Upper lobe of left lung (tissue), 6 donors: Measurements from ENCODE around the gene ADAMTS2. TPM values are rescaled to one million over a fixed set of nuclear protein-coding genes. Genes with fewer than 3 reads are reported as not detected.

Experiments
- ATAC-seq, 2 donors: fragments of 200-7000 bp; cut with Tn5 transposase; one replicate each; pipeline ENCODE4 v1.9.1; 2022; ENCODE audit warnings: mild to moderate bottlenecking in 2 of 2, moderate library complexity in 2 of 2; ENCODE audit not compliant: low FRiP score in 2 of 2
- DNase-seq, 2 donors: peaks; one replicate each; pipeline ENCODE4 v3.0.0-alpha.2; 2019 to 2020
- H3K27ac ChIP-seq, 4 donors: fragments of 200-600 bp; sonication (generic); one replicate each; pipeline ENCODE4 v1.5.1; 2016 to 2019
- H3K27me3 ChIP-seq, 4 donors: fragments of 200-600 bp; sonication (generic); one replicate each; pipeline ENCODE4 v1.5.1; 2017 to 2019
- H3K36me3 ChIP-seq, 4 donors: fragments of 200-600 bp; sonication (generic); one replicate each; pipeline ENCODE4 v1.5.1; 2016 to 2019
- H3K4me1 ChIP-seq, 4 donors: fragments of 200-600 bp; sonication (generic); one replicate each; pipeline ENCODE4 v1.5.1; 2018 to 2019
- H3K4me3 ChIP-seq, 4 donors: fragments of 200-600 bp; sonication (generic); one replicate each; pipeline ENCODE4 v1.5.1; 2017 to 2019; ENCODE audit warnings: mild to moderate bottlenecking in 2 of 4, moderate library complexity in 1 of 4
- H3K9me3 ChIP-seq, 4 donors: fragments of 200-600 bp; sonication (generic); one replicate each; pipeline ENCODE4 v1.5.1; 2018 to 2019
- CTCF ChIP-seq, 6 experiments: fragments of 450-650 bp in 4 of 6; fragments of 200-600 bp in 2 of 6; sonication (generic) in 2 of 6; IDR thresholded peaks; one replicate each; pipeline ENCODE4 v1.5.1; 2016 to 2019; ENCODE audit warnings: antibody characterized with exemption in 6 of 6
- EP300 ChIP-seq, 4 donors: sonication (generic); formaldehyde crosslinking; IDR thresholded peaks; one replicate each; pipeline ENCODE4 v1.5.1; 2017; ENCODE audit warnings: antibody characterized with exemption in 4 of 4, control low read depth in 2 of 4
- POLR2A ChIP-seq, 4 donors: fragments of 450-650 bp; IDR thresholded peaks; one replicate each; pipeline ENCODE4 v1.5.1; 2016 to 2017; ENCODE audit warnings: antibody characterized with exemption in 4 of 4, mild to moderate bottlenecking in 2 of 4
- POLR2AphosphoS5 ChIP-seq, 2 donors: sonication (generic); formaldehyde crosslinking; IDR thresholded peaks; one replicate each; pipeline ENCODE4 v1.5.1; 2017; ENCODE audit warnings: antibody characterized with exemption in 2 of 2
- WGBS, 2 donors: methylation state at CpG; one replicate each; pipeline ENCODE4 v1.1.5; 2017 to 2018; 5-methylcytosine and 5-hydroxymethylcytosine counted together
- total RNA-seq, 6 donors: library from RNA; depleted of rRNA in 4 of 6; stranded (reverse); fragments of >200 nt in 4 of 6; gene quantifications; one replicate each; pipeline versions ENCODE4 v1.1.0 to v1.2.1, GENCODE V29; 2016 to 2021
- donor health status: DM: no; HTN: no; CAD: no; lungs with moderate emphysema.
- donor health status: DM: no; HTN: yes; CAD: no; lungs with severe emphysema.

The ADAMTS2 gene
- total RNA-seq, 6 donors from 2014 or later, result 10.0 to 114 (median 25.7) TPM

DNA sequence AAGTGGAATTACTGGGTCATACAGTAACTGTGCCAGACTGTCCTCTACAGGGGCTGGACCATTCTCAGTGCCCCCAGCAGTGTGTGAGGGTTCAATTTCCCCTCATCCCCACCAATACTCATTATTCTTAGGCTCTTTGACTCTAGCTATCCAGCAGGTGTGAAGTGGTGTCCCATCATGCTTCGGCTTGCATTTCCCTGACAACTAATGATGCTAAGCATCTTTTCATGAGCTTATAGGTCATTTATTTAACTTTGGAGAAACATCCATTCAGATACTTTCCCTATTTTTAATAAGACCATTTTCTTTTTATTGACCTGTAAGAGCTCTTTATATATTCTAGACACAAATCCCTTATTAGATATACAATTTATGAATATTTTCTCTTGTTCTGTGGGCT is 63.6 kb downstream of the ADAMTS2 start:
- DNase-seq (no peak), ATAC-seq (no peak)
- H3K36me3 ChIP-seq, result no peaks in the 10 kb centered on the region
- TF ChIP-seq POLR2A (IDR thresholded peaks at IDR 0.05) (no peak), CTCF (IDR thresholded peaks at IDR 0.05) (no peak), POLR2AphosphoS5 (IDR thresholded peaks at IDR 0.05) (no peak), EP300 (IDR thresholded peaks at IDR 0.05) (no peak)
- H3K4me3 ChIP-seq, result no peak overlapping the region
- 88 to 100% methylated on average over 1 of the region's 1 CpG for WGBS, 2 donors
- no peaks in the 10 kb centered on the region for H3K9me3 ChIP-seq
- no peak overlapping the region for H3K27ac ChIP-seq
- H3K4me1 ChIP-seq, result peaks cover 0 to 6% (median 2%) of the 10 kb centered on the region in 4 donors
- H3K27me3 ChIP-seq, result no peaks in the 10 kb centered on the region

GRCh38 chr5:179280095-179280490 is 65.2 kb downstream of the ADAMTS2 start:
- H3K4me1 ChIP-seq, result peaks cover 0 to 9% (median 6%) of the 10 kb centered on the region in 4 donors
- no peak for ATAC-seq
- H3K27ac ChIP-seq, result peak overlapping the region in 3 of 4 donors; percentile 5 to 39 (median 38)
- 90 to 97% methylated on average over 3 to 8 of the region's 8 CpGs for WGBS, 2 donors
- H3K36me3 ChIP-seq, result no peaks in the 10 kb centered on the region
- TF ChIP-seq EP300 (IDR thresholded peaks at IDR 0.05) (no peak), CTCF (IDR thresholded peaks at IDR 0.05) (no peak), POLR2AphosphoS5 (IDR thresholded peaks at IDR 0.05) (no peak), POLR2A (IDR thresholded peaks at IDR 0.05) (no peak)
- no peak overlapping the region for H3K4me3 ChIP-seq
- no peak for DNase-seq
- no peaks in the 10 kb centered on the region for H3K27me3 ChIP-seq
- no peaks in the 10 kb centered on the region for H3K9me3 ChIP-seq

DNA sequence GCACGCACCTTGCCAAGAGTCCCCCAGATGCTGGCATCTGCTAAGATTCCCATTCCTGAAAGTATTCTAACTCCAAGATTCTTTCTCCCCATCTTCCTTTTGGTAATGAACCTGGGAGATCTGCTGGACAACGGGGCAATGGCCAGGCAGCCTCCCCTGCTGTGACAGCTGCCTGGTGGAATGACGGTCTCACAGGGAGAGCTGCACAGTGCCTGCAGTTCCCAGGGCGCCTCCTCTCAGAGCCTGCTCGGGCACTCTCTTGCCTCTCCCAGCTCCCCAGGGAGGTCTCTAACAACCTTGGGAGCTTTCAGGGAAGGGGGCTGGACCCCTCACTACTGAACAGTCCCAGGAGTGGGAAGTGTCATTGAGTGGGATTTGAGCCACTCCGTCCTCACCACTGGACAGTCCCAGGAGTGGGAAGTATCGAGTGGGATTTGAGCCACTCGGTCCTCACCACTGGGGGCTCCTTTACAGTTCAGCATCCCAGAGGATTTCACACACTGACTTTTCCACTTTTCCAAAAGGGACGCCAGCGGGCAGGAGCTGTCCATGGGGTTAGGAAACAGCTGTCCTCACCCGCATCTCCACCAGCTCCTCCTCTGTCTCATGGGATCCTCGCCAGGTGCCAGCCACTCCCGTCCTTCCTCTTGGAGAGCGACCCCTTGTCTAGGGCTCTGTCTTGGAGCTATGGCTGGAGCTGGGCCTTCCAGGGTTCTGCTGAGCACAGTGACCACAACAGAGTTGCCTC is 65.7 kb downstream of the ADAMTS2 start:
- ATAC-seq (peak in 1 of 2 donors; percentile 31), DNase-seq (no peak)
- peaks cover 0 to 14% (median 8%) of the 10 kb centered on the region in 4 donors for H3K4me1 ChIP-seq
- H3K4me3 ChIP-seq, result no peak overlapping the region
- H3K27ac ChIP-seq, result peak overlapping the region in 3 of 4 donors; percentile 16 to 39 (median 38)
- WGBS, 2 donors, result 69 to 70% methylated on average over 12 to 14 of the region's 14 CpGs
- TF ChIP-seq CTCF (IDR thresholded peaks at IDR 0.05) (no peak), POLR2AphosphoS5 (IDR thresholded peaks at IDR 0.05) (no peak), POLR2A (IDR thresholded peaks at IDR 0.05) (no peak), EP300 (IDR thresholded peaks at IDR 0.05) (no peak)
- H3K9me3 ChIP-seq, result no peaks in the 10 kb centered on the region
- no peaks in the 10 kb centered on the region for H3K27me3 ChIP-seq
- H3K36me3 ChIP-seq, result no peaks in the 10 kb centered on the region

- no peak for DNase-seq
- H3K27me3 ChIP-seq, result no peaks in the 10 kb centered on the region
- 51% methylated on average over 3 to 5 of the region's 5 CpGs for WGBS, 2 donors
- TF ChIP-seq POLR2AphosphoS5 (IDR thresholded peaks at IDR 0.05), result no peak
- TF ChIP-seq EP300 (IDR thresholded peaks at IDR 0.05), result no peak
- no peak for TF ChIP-seq CTCF (IDR thresholded peaks at IDR 0.05)
- no peak for TF ChIP-seq POLR2A (IDR thresholded peaks at IDR 0.05)
- no peak for ATAC-seq
- peak overlapping the region; percentile 7 to 49 (median 38) for H3K27ac ChIP-seq
- H3K9me3 ChIP-seq, result no peaks in the 10 kb centered on the region
- no peak overlapping the region for H3K4me3 ChIP-seq
- H3K4me1 ChIP-seq, result peaks cover 0 to 15% (median 8%) of the 10 kb centered on the region in 4 donors
- no peaks in the 10 kb centered on the region for H3K36me3 ChIP-seq
These were observed 66.7 kb downstream of the ADAMTS2 start for GRCh38 chr5:179278546-179278945.
